Aorta (tissue), 5 donors: ENCODE measurements around the gene FOXB2. TPM values are rescaled to one million over a fixed set of nuclear protein-coding genes. Genes with fewer than 3 reads are reported as not detected.

Experiments used
- ATAC-seq: fragments of 200-7000 bp; cut with Tn5 transposase; one replicate; pipeline ENCODE4 v1.9.1; 2022; ENCODE audit warnings: moderate library complexity; ENCODE audit not compliant: low FRiP score
- DNase-seq, 2 donors: peaks; one replicate each; pipeline ENCODE4 v3.0.0-alpha.2; 2020
- H3K27ac ChIP-seq, 2 donors: one replicate each; pipeline ENCODE4 v1.5.1; 2013; ENCODE audit warnings: low read length in 2 of 2, mild to moderate bottlenecking in 2 of 2, moderate library complexity in 2 of 2, control low read depth in 1 of 2, inconsistent platforms in 1 of 2, low read depth in 1 of 2
- H3K27me3 ChIP-seq, 2 donors: one replicate each; pipeline ENCODE4 v1.6.1; 2013; ENCODE audit warnings: control low read depth in 1 of 2, low read length in 1 of 2, mild to moderate bottlenecking in 1 of 2, moderate library complexity in 1 of 2; ENCODE audit not compliant: insufficient read depth in 2 of 2, control insufficient read depth in 1 of 2
- H3K36me3 ChIP-seq, 2 donors: one replicate each; pipeline ENCODE4 v1.6.1; 2013; ENCODE audit warnings: control low read depth in 1 of 2, low read length in 1 of 2, mild to moderate bottlenecking in 1 of 2; ENCODE audit not compliant: insufficient read depth in 2 of 2, control insufficient read depth in 1 of 2
- H3K4me1 ChIP-seq, 2 donors: one replicate each; pipeline ENCODE4 v1.6.1; 2013; ENCODE audit warnings: low read length in 2 of 2, control low read depth in 1 of 2, mild to moderate bottlenecking in 1 of 2, moderate library complexity in 1 of 2; ENCODE audit not compliant: insufficient read depth in 2 of 2, control insufficient read depth in 1 of 2
- H3K4me3 ChIP-seq, 2 donors: one replicate each; pipeline ENCODE4 v1.5.1; 2013; ENCODE audit warnings: low read length in 2 of 2, control low read depth in 1 of 2, mild to moderate bottlenecking in 1 of 2
- H3K9me3 ChIP-seq: one replicate; pipeline ENCODE4 v1.6.1; 2013; ENCODE audit warnings: mild to moderate bottlenecking, low read length; ENCODE audit not compliant: control insufficient read depth
- WGBS, 2 donors: extraction: QIAGEN DNeasy Blood & Tissue Kit; methylation state at CpG; one replicate each; pipeline ENCODE4 v1.1.7; 2013; 5-methylcytosine and 5-hydroxymethylcytosine counted together
- intact Hi-C, 2 donors: fragments of 100-400 bp; cut with DNase I; formaldehyde crosslinking; loops; one replicate each; pipeline versions ENCODE4 v1.14.2 to v1.15.0; 2022
- polyA plus RNA-seq, 2 donors: library from polyadenylated mRNA; stranded (reverse); fragments of 200-250 nt; gene quantifications; one replicate each; pipeline ENCODE4 v1.2.3, GENCODE V29; 2013
- total RNA-seq, 2 donors: library from RNA; stranded (reverse); fragmentation: NEBNext Ultra II Directional; extraction: Animal tissue kit (Norgen Biotek cat#: 25700); gene quantifications; one replicate each; pipeline ENCODE4 v1.2.1, GENCODE V29; 2021
- donor health status: healthy with polysubstance abuse.
- donor health status: Bipolar disorder and iron deficiency.
- donor health status: DM: no; HTN: no; CAD: no.
- donor health status: DM: no; HTN: no; CAD: no.
- donor health status: DM: yes; HTN: yes; CAD: no.

FOXB2 gene
- total and polyA plus RNA-seq, 4 donors = not detected

DNA sequence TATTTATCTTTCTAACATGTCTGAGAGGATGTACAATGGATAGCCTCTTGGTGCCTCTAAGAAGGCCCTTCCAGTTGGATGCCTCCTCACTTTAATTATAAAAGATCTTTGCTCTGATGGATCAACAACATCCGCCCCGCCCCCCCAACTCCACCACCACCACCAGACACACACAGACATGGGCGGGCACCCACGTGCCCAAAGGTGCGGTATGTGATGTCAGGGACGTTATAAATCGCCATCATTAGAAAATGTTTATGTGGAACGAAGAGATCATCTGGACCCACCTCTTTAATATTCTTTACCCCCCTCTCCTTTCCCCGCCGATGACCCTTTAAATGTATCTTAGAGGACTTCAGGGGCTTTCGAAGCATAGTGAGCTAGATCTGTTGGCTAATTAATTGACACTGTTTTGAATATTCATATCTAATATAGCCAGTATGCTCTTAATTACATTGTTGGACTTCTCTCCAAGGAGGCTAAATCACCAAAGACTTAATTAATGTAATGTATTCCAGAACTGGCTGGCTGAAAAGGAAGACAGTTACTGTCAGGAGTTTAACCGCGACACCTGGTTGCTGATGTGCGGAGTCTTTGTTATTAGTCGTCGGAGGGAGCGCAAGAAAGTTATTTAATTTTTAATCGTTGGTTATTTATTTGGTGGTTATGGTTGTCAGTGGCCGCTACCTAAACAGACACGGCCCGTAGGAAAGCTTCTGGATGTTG lies 6.1 kb upstream of the FOXB2 start:
- no peaks in the 10 kb centered on the region for H3K36me3 ChIP-seq
- DNase-seq = no peak
- H3K27ac ChIP-seq = no peak overlapping the region
- intact Hi-C loops = no loop called here
- no peak overlapping the region for H3K4me3 ChIP-seq
- H3K4me1 ChIP-seq = no peaks in the 10 kb centered on the region
- peaks cover 1% of the 10 kb centered on the region for H3K9me3 ChIP-seq
- H3K27me3 ChIP-seq = peaks cover 0 to 2% of the 10 kb centered on the region in 2 donors
- 15% methylated on average over 21 of the region's 21 CpGs for WGBS, 2 donors
- no peak for ATAC-seq

DNA sequence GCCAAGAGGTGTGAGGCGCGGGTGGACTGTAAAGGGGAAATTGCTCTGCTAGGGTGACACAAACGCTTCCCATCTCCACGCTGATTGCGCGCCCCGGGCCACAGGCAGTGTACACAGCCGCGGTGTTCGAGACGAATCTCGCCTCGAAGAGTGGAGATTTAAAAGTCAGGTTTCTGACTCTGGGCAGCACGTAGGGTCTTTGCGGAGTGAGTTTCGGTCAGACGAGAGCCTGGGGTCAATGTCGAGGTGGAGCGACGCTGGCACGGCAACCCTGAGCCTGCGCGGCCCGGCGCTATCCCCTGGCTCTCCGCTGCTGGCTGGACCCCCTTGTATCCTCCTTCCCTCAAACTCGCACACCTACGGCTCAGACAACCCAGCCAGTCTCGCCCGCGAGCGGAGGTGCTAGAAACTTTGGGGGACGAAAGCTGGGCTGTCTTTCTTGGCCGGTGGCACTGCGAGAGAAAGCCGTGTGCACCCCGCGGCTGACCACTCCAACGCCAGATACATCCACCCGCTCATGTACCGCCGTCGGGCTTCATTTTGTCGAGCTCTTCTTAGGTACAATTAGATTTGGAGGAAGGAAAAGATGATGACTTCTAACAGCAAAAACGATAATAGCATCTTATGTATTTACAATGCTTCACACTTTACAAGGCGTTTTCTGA lies 5.4 kb upstream of the FOXB2 start:
- peaks cover 0 to 2% of the 10 kb centered on the region in 2 donors for H3K27me3 ChIP-seq
- H3K9me3 ChIP-seq = peaks cover 1% of the 10 kb centered on the region
- DNase-seq (no peak), ATAC-seq (no peak)
- H3K4me1 ChIP-seq = no peaks in the 10 kb centered on the region
- 5 to 8% methylated on average over 46 of the region's 46 CpGs for WGBS, 2 donors
- intact Hi-C loops = no loop called here
- H3K27ac ChIP-seq = no peak overlapping the region
- no peak overlapping the region for H3K4me3 ChIP-seq
- H3K36me3 ChIP-seq = no peaks in the 10 kb centered on the region

DNA sequence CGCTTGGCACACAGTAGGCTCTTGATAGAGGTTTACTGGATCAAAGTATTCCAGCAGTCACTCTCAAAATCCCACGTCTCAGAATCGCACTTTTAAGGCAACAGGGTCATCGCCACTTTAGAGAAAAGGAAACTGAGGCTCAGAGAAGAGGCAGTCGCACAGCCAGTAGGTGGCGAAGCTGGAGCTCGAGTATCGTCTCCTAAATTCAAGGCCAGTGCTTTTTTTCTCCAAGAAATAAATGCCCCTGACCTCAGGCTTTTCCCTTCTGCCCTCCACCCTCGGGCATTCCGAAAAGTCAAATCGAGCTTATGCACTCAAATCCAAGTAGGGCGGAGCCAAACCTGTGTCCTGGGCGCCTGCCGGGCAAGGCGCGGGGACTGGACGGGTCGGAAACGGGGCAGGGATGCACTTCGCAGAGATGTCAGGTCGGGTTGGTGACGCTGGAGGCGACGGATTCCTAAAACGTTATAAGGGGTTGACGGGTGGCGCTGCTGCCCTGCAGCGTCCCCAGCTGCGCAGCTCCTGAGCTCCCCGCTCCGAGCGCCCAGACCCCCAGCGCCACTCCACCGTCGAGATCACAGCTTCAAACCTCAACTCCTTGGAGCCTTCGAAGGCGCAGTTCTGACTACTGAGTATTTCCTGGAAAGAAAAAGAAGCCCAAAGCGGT lies 4.7 kb upstream of the FOXB2 start:
- WGBS, 2 donors = 6% methylated on average over 38 of the region's 38 CpGs
- Histone ChIP-seq H3K36me3 (no peaks in the 10 kb centered on the region), H3K4me3 (no peak overlapping the region), H3K9me3 (peaks cover 1% of the 10 kb centered on the region), H3K4me1 (no peaks in the 10 kb centered on the region), H3K27ac (no peak overlapping the region), H3K27me3 (peaks cover 0 to 2% of the 10 kb centered on the region in 2 donors)
- no peak for ATAC-seq
- intact Hi-C loops = no loop called here
- peak in 1 of 2 donors; percentile 67 for DNase-seq

DNA sequence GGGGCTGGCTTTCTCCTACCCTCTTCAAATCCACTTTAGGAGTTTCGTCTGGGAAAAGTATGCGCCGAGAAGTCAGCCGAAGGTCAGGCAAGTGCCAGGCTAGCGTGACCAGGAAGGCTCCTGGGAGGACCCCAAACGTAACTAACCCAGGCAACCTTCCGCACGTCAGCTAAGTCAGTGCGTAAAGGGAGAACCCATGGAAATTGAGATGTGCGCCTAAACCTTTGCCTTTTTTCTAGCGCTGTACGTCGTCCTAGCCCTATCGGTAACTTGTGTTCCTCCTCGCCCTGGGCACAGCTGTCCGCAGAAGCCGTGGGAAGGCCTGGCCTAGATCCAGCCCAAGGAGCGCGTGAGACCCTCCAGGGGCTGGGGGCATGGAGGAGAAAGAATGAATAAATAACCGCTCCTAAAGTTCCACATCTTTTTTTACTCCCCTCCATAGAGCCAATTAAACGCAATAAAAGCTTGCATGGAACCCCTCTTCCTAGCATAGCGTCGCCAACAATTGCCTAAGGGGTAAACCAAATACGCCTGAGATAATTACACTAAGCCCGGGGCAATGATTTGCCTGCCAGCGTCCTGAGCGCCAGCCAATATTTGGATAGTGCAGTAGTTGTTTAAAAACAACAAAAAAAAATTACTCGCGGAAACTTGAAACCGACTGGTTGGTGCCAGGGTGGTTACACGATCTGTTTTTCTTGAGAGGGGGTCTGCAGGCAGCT lies 4.0 kb upstream of the FOXB2 start:
- DNase-seq (no peak), ATAC-seq (no peak)
- intact Hi-C loops = no loop called here
- no peak overlapping the region for H3K4me3 ChIP-seq
- H3K27ac ChIP-seq = no peak overlapping the region
- peaks cover 0 to 2% of the 10 kb centered on the region in 2 donors for H3K27me3 ChIP-seq
- 6 to 8% methylated on average over 31 of the region's 31 CpGs for WGBS, 2 donors
- no peaks in the 10 kb centered on the region for H3K4me1 ChIP-seq
- H3K36me3 ChIP-seq = no peaks in the 10 kb centered on the region
- H3K9me3 ChIP-seq = peaks cover under 1% of the 10 kb centered on the region

- 3 to 4% methylated on average over 37 of the region's 37 CpGs for WGBS, 2 donors
- no peaks in the 10 kb centered on the region for H3K4me1 ChIP-seq
- no peak for DNase-seq
- H3K4me3 ChIP-seq = no peak overlapping the region
- H3K9me3 ChIP-seq = no peaks in the 10 kb centered on the region
- peaks cover 0 to 2% of the 10 kb centered on the region in 2 donors for H3K27me3 ChIP-seq
- no peak overlapping the region for H3K27ac ChIP-seq
- ATAC-seq = no peak
- intact Hi-C loops = no loop called here
- no peaks in the 10 kb centered on the region for H3K36me3 ChIP-seq
Observed at GRCh38 chr9:77016121-77016525, 3.3 kb upstream of the FOXB2 start.

DNA sequence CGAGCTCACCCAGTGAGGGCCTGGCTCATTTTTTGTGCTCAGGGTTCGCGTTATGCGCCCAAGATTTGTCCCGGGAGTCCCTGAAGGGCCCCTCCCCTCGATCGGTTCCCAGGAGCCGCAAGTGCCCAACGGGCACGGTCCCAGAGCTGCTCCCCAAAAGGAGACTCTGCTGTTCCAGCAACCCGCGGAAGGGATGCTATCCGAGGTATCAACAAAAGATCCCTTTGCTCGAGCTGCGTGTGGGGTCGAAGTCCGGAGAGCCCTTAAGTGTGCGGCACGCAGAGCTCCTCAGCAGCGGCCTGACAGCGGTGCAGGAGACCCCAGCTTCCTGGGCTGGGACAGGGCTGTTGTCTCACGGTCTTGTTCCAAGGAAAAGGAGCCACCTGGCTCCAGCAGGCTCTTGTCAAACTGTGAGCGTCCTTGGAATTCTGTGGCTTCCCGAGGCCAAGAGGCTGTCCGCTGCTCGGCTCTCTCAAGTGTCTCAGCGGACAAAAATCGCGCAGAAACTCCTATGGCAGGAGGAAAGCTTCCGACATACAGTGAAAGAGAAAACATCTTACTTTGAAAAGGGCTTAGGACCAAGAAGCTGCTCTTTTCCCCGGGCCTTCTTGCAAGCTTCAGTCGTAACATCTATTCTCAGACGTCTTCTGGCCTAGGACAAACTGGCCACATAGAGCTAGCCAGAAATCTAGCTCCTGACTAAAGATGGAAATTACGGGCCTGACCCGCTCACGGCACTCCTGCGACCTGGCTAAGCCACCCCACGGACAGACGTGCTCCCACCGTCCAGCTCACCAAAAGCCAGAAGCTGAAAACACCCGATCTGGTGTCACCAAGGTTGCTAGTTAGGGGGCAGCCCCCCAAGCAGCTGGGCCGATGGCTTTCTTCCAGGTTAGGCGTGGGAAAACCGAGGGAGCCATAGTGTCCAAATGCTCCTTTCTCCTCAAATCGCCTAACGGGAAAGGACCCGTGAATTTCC lies 2.6 kb upstream of the FOXB2 start:
- H3K36me3 ChIP-seq = no peaks in the 10 kb centered on the region
- H3K9me3 ChIP-seq = no peaks in the 10 kb centered on the region
- no peak for DNase-seq
- H3K27me3 ChIP-seq = peaks cover 0 to 2% of the 10 kb centered on the region in 2 donors
- no peak overlapping the region for H3K27ac ChIP-seq
- 20 to 25% methylated on average over 47 of the region's 47 CpGs for WGBS, 2 donors
- no peak for ATAC-seq
- no peak overlapping the region for H3K4me3 ChIP-seq
- H3K4me1 ChIP-seq = no peaks in the 10 kb centered on the region
- intact Hi-C loops = no loop called here

- no peaks in the 10 kb centered on the region for H3K4me1 ChIP-seq
- WGBS, 2 donors = 45 to 51% methylated on average over 5 of the region's 5 CpGs
- no peak for ATAC-seq
Observed at GRCh38 chr9:77017505-77017894, 2.0 kb upstream of the FOXB2 start.

More at GRCh38 chr9:77017505-77017894, 2.0 kb upstream of the FOXB2 start:
- no peaks in the 10 kb centered on the region for H3K9me3 ChIP-seq
- no peak overlapping the region for H3K27ac ChIP-seq
- intact Hi-C loops = no loop called here
- no peak overlapping the region for H3K4me3 ChIP-seq
- no peaks in the 10 kb centered on the region for H3K36me3 ChIP-seq
- no peak for DNase-seq
- peaks cover 0 to 2% of the 10 kb centered on the region in 2 donors for H3K27me3 ChIP-seq
